Astrocyte (in vitro differentiated cells and primary cell): ENCODE results near the gene MGST1. TPM values are rescaled to one million over a fixed set of nuclear protein-coding genes. Genes with fewer than 3 reads are reported as not detected.
"Not testable (repeated sequence)": the region's sequence is repeated elsewhere in the genome, so short reads cannot be mapped to it uniquely, and the experiment has no call there.

Experiments
- DNase-seq: peaks from one replicate; pipeline ENCODE4 v3.0.0-alpha.2; 2010; ENCODE audit warnings: low read depth
- FAIRE-seq: peaks from 2 replicates; lab custom pipeline; 2011; peaks lifted over from hg19 to GRCh38; lab: Jason Lieb, UNC
- H2AFZ ChIP-seq: 2 replicates; pipeline ENCODE4 v1.6.0; 2012; ENCODE audit warnings: low read depth, low read length, inconsistent platforms
- H3K27ac ChIP-seq: 2 replicates; pipeline ENCODE4 v1.5.1; 2011; ENCODE audit warnings: low read depth, low read length, inconsistent platforms
- H3K27me3 ChIP-seq: 2 replicates; pipeline ENCODE4 v1.6.0; 2011; ENCODE audit warnings: low read length, inconsistent platforms; ENCODE audit not compliant: insufficient read depth
- H3K36me3 ChIP-seq: 2 replicates; pipeline ENCODE4 v1.5.1; 2011; ENCODE audit warnings: low read length, inconsistent platforms; ENCODE audit not compliant: insufficient read depth
- H3K4me1 ChIP-seq: 2 replicates; pipeline ENCODE4 v1.5.1; 2011; ENCODE audit warnings: low read length, inconsistent platforms; ENCODE audit not compliant: insufficient read depth
- H3K4me2 ChIP-seq: 2 replicates; pipeline ENCODE4 v1.6.0; 2012; ENCODE audit warnings: low read length, inconsistent platforms
- H3K4me3 ChIP-seq: 2 replicates; pipeline ENCODE4 v1.5.1; 2011; ENCODE audit warnings: low read depth, mild to moderate bottlenecking, low read length, inconsistent platforms; ENCODE audit not compliant: insufficient read depth
- H3K79me2 ChIP-seq: 2 replicates; pipeline ENCODE4 v1.6.0; 2012; ENCODE audit warnings: mild to moderate bottlenecking, low read length, inconsistent platforms; ENCODE audit not compliant: insufficient read depth
- H3K9ac ChIP-seq: 2 replicates; pipeline ENCODE4 v1.6.0; 2012; ENCODE audit warnings: mild to moderate bottlenecking, low read length, inconsistent platforms
- H3K9me3 ChIP-seq: 2 replicates; pipeline ENCODE4 v1.5.1; 2012; ENCODE audit warnings: low read depth, mild to moderate bottlenecking, low read length, inconsistent platforms; ENCODE audit not compliant: insufficient read depth
- H4K20me1 ChIP-seq: 2 replicates; pipeline ENCODE4 v1.6.0; 2012; ENCODE audit warnings: low read length, inconsistent platforms; ENCODE audit not compliant: insufficient read depth
- H3K27ac Mint-ChIP-seq: one replicate; pipeline ENCODE4 v1.8.0; 2021; ENCODE audit warnings: mild to moderate bottlenecking, mixed read lengths; ENCODE audit not compliant: unreplicated experiment
- H3K27me3 Mint-ChIP-seq: one replicate; pipeline ENCODE4 v1.8.0; 2021; ENCODE audit warnings: low read depth, mixed read lengths; ENCODE audit not compliant: unreplicated experiment
- H3K36me3 Mint-ChIP-seq: one replicate; pipeline ENCODE4 v1.8.0; 2021; ENCODE audit warnings: low read depth, mixed read lengths; ENCODE audit not compliant: unreplicated experiment
- H3K4me1 Mint-ChIP-seq: one replicate; pipeline ENCODE4 v1.8.0; 2021; ENCODE audit warnings: low read depth, mixed read lengths; ENCODE audit not compliant: unreplicated experiment
- H3K4me3 Mint-ChIP-seq: one replicate; pipeline ENCODE4 v1.8.0; 2021; ENCODE audit warnings: mild to moderate bottlenecking, moderate library complexity, mixed read lengths; ENCODE audit not compliant: unreplicated experiment
- H3K9me3 Mint-ChIP-seq: one replicate; pipeline ENCODE4 v1.8.0; 2021; ENCODE audit warnings: mild to moderate bottlenecking, mixed read lengths; ENCODE audit not compliant: unreplicated experiment
- EZH2 ChIP-seq: IDR thresholded peaks from 2 replicates; pipeline ENCODE4 v1.6.1; 2012; ENCODE audit warnings: mild to moderate bottlenecking, low read length, inconsistent platforms; ENCODE audit not compliant: insufficient read depth
- total RNA-seq: library from RNA; stranded (reverse); gene quantifications from 2 replicates; pipeline ENCODE4 v1.2.1, GENCODE V29; 2021
- TF ChIP-seq, protein P1 (sequence below): IDR thresholded peaks from 2 replicates; pipeline ENCODE4 v1.5.1; 2011; ENCODE audit warnings: low read depth, mild to moderate bottlenecking, inconsistent platforms, low read length, moderate library complexity; ENCODE audit not compliant: insufficient read depth

The MGST1 gene
- total RNA-seq, 1 donor from 2014 or later: 104 TPM

GRCh38 chr12:16362550-16362949 lies 15.1 kb downstream of the MGST1 start:
- no peaks in the 10 kb centered on the region for H3K4me1 ChIP-seq
- H2AFZ ChIP-seq: no peak overlapping the region
- no peak overlapping the region for H3K9ac ChIP-seq
- Mint-ChIP-seq H3K4me1 (peaks cover 10% of the 10 kb centered on the region), H3K27ac (no peak overlapping the region), H3K9me3 (no peaks in the 10 kb centered on the region), H3K27me3 (no peaks in the 10 kb centered on the region), H3K36me3 (peaks cover 2% of the 10 kb centered on the region), H3K4me3 (no peak overlapping the region)
- no peak overlapping the region for H3K4me3 ChIP-seq
- FAIRE-seq: no peak
- DNase-seq: no peak
- no peaks in the 10 kb centered on the region for H3K79me2 ChIP-seq
- no peaks in the 10 kb centered on the region for H3K27me3 ChIP-seq
- no peaks in the 10 kb centered on the region for H3K9me3 ChIP-seq
- H3K4me2 ChIP-seq: no peak overlapping the region
- H3K36me3 ChIP-seq: no peaks in the 10 kb centered on the region
- H3K27ac ChIP-seq: no peak overlapping the region
- no peak for TF ChIP-seq EZH2
- TF ChIP-seq, protein P1, sequence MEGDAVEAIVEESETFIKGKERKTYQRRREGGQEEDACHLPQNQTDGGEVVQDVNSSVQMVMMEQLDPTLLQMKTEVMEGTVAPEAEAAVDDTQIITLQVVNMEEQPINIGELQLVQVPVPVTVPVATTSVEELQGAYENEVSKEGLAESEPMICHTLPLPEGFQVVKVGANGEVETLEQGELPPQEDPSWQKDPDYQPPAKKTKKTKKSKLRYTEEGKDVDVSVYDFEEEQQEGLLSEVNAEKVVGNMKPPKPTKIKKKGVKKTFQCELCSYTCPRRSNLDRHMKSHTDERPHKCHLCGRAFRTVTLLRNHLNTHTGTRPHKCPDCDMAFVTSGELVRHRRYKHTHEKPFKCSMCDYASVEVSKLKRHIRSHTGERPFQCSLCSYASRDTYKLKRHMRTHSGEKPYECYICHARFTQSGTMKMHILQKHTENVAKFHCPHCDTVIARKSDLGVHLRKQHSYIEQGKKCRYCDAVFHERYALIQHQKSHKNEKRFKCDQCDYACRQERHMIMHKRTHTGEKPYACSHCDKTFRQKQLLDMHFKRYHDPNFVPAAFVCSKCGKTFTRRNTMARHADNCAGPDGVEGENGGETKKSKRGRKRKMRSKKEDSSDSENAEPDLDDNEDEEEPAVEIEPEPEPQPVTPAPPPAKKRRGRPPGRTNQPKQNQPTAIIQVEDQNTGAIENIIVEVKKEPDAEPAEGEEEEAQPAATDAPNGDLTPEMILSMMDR: no peak
- H4K20me1 ChIP-seq: no peaks in the 10 kb centered on the region

DNA sequence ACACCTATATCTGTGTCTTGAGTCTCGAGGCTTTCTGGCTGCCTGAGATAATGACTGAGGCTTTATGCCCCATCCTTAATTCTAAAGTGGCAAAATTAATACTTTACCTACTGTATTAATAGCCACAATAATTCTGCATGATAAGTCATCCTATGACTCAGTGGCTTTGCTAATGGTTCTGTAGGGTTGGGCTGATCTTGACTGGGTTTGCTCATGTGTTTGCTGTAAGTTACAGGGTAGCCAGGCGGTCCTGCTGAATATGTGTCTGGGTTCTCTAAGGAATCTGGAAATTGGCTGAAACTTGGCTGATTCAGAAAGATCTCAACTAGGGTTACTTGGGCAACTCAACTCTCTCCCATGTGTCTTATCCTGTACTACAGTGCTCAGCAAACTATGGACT lies 21.7 kb downstream of the MGST1 start:
- Histone ChIP-seq H4K20me1 (no peaks in the 10 kb centered on the region), H2AFZ (no peak overlapping the region), H3K27ac (no peak overlapping the region), H3K27me3 (no peaks in the 10 kb centered on the region), H3K4me1 (no peaks in the 10 kb centered on the region), H3K9me3 (no peaks in the 10 kb centered on the region), H3K4me3 (no peak overlapping the region), H3K79me2 (no peaks in the 10 kb centered on the region), H3K36me3 (no peaks in the 10 kb centered on the region), H3K9ac (no peak overlapping the region), H3K4me2 (no peak overlapping the region)
- FAIRE-seq: no peak
- TF ChIP-seq EZH2: no peak
- TF ChIP-seq, protein P1: no peak
- Mint-ChIP-seq H3K9me3 (no peaks in the 10 kb centered on the region), H3K36me3 (peaks cover 2% of the 10 kb centered on the region), H3K4me3 (no peak overlapping the region), H3K27me3 (no peaks in the 10 kb centered on the region), H3K4me1 (no peaks in the 10 kb centered on the region), H3K27ac (no peak overlapping the region)
- no peak for DNase-seq

DNA sequence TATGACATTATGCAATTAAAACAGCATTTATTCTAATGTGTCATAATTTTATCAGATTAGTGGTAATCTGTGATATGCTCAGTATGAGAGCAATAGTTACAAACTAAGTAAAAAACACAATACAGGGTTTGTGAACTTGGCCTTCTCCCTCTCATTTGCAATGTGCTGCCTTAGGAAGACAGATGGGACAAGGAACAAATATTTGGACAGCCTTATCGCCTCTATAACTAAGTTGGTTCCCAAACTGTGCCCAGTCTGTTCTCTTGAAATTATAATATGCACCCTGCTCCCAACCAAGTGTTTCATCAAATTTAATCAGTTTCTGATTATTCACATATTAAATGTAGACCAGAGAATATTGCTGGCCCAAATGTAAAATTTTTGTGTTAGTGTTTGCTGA lies 22.7 kb downstream of the MGST1 start:
- Mint-ChIP-seq H3K9me3 (no peaks in the 10 kb centered on the region), H3K36me3 (peaks cover 2% of the 10 kb centered on the region), H3K4me1 (no peaks in the 10 kb centered on the region), H3K4me3 (no peak overlapping the region), H3K27ac (no peak overlapping the region), H3K27me3 (no peaks in the 10 kb centered on the region)
- Histone ChIP-seq H3K27me3 (no peaks in the 10 kb centered on the region), H3K9me3 (no peaks in the 10 kb centered on the region), H3K79me2 (no peaks in the 10 kb centered on the region), H3K36me3 (no peaks in the 10 kb centered on the region), H3K4me2 (no peak overlapping the region), H3K4me3 (no peak overlapping the region), H3K4me1 (no peaks in the 10 kb centered on the region), H4K20me1 (no peaks in the 10 kb centered on the region), H2AFZ (no peak overlapping the region), H3K27ac (no peak overlapping the region), H3K9ac (no peak overlapping the region)
- no peak for TF ChIP-seq EZH2
- TF ChIP-seq, protein P1: no peak
- DNase-seq (no peak), FAIRE-seq (no peak)

DNA sequence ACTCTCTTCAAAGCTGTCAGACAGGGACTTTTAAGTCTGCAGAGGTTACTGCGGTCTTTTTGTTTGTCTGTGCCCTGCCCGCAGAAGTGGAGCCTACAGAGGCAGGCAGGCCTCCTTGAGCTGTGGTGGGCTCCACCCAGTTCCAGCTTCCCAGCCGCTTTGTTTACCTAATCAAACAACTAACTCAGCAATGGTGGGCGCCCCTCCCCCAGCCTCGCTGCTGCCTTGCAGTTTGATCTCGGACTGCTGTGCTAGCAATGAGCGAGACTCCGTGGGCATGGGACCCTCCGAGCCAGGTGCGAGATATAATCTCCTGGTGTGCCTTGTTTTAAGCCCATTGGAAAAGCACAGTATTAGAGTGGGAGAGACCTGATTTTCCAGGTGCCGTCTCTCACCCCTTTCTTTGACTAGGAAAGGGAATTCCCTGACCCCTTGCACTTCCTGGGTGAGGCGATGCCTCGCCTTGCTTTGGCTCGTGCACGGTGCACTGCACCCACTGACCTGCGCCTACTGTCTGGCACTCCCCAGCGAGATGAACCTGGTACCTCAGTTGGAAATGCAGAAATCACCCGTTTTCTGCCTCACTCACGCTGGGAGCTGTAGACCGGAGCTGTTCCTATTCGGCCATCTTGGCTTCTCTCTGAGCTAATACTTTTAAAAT lies 35.3 kb downstream of the MGST1 start:
- H4K20me1 ChIP-seq, H3K9me3 Mint-ChIP-seq, H2AFZ ChIP-seq, H3K4me1 Mint-ChIP-seq, H3K36me3 Mint-ChIP-seq, H3K4me3 ChIP-seq, FAIRE-seq, H3K4me3 Mint-ChIP-seq, H3K9me3 ChIP-seq, H3K27me3 ChIP-seq, H3K9ac ChIP-seq, H3K27me3 Mint-ChIP-seq, H3K79me2 ChIP-seq, DNase-seq, H3K27ac Mint-ChIP-seq, H3K4me2 ChIP-seq, H3K4me1 ChIP-seq, H3K27ac ChIP-seq, H3K36me3 ChIP-seq: not testable (repeated sequence)
